ENCODE data around the gene UGT1A8. TPM values are rescaled to one million over a fixed set of nuclear protein-coding genes. Genes with fewer than 3 reads are reported as not detected.

UGT1A8 gene
- total RNA-seq, 2 experiments from 2014 or later: not detected

GRCh38 chr2:233679196-233679595, 61.8 kb downstream of the UGT1A8 start:
- Histone ChIP-seq H3K27ac (ENCODE audit: low read depth, low read length, poor library complexity, severe bottlenecking) (no peak overlapping the region), H3K4me1 (ENCODE audit: insufficient read depth, low read length, poor library complexity, severe bottlenecking) (peaks cover 3% of the 10 kb centered on the region), H2AFZ (ENCODE audit: low read length) (no peak overlapping the region), H3K36me3 (ENCODE audit: insufficient read depth, low read length) (no peaks in the 10 kb centered on the region), H3K79me2 (ENCODE audit: insufficient read depth, low read depth, low read length) (no peaks in the 10 kb centered on the region), H3K4me3 (ENCODE audit: low read depth, low read length, poor library complexity, severe bottlenecking) (no peak overlapping the region), H4K20me1 (ENCODE audit: insufficient read depth, low read length) (no peaks in the 10 kb centered on the region), H3K9me2 (ENCODE audit: insufficient read depth, low read length) (no peaks in the 10 kb centered on the region), H3K4me2 (ENCODE audit: low read length) (no peak overlapping the region), H3K9me3 (ENCODE audit: low read length) (no peaks in the 10 kb centered on the region)
- no TSS peak for BruUV-seq (replicated peaks)
- POLR2A ChIA-PET: no interaction called here
- TF ChIP-seq CTCF (conservative IDR thresholded peaks at IDR 0.05; ENCODE audit: low read length): no peak
- TF ChIP-seq EZH2phosphoT487 (IDR thresholded peaks at IDR 0.05; ENCODE audit: borderline replicate concordance, low read depth, low read length): no peak
- DNase-seq (ENCODE audit: low spot score): no peak
- intact Hi-C loops (cut with micrococcal nuclease; ENCODE audit: unreplicated experiment): no loop called here
- CTCF ChIA-PET (ENCODE audit: unreplicated experiment): no interaction called here

GRCh38 chr2:233680361-233681045, 63.1 kb downstream of the UGT1A8 start:
- ChIA-PET CTCF (ENCODE audit: unreplicated experiment) (no interaction called here), POLR2A (no interaction called here)
- H3K36me3 ChIP-seq (ENCODE audit: insufficient read depth, low read length): no peaks in the 10 kb centered on the region
- H3K4me2 ChIP-seq (ENCODE audit: low read length): no peak overlapping the region
- no peak overlapping the region for H2AFZ ChIP-seq (ENCODE audit: low read length)
- no peak overlapping the region for H3K4me3 ChIP-seq (ENCODE audit: low read depth, low read length, poor library complexity, severe bottlenecking)
- intact Hi-C loops (cut with micrococcal nuclease; ENCODE audit: unreplicated experiment): no loop called here
- no peak for DNase-seq (ENCODE audit: low spot score)
- H3K9me2 ChIP-seq (ENCODE audit: insufficient read depth, low read length): no peaks in the 10 kb centered on the region
- H3K9me3 ChIP-seq (ENCODE audit: low read length): no peaks in the 10 kb centered on the region
- no TSS peak for BruUV-seq (replicated peaks)
- no peaks in the 10 kb centered on the region for H3K79me2 ChIP-seq (ENCODE audit: insufficient read depth, low read depth, low read length)
- TF ChIP-seq EZH2phosphoT487 (IDR thresholded peaks at IDR 0.05; ENCODE audit: borderline replicate concordance, low read depth, low read length): no peak
- TF ChIP-seq CTCF (conservative IDR thresholded peaks at IDR 0.05; ENCODE audit: low read length): no peak
- H3K27ac ChIP-seq (ENCODE audit: low read depth, low read length, poor library complexity, severe bottlenecking): no peak overlapping the region
- H3K4me1 ChIP-seq (ENCODE audit: insufficient read depth, low read length, poor library complexity, severe bottlenecking): peaks cover 3% of the 10 kb centered on the region
- no peaks in the 10 kb centered on the region for H4K20me1 ChIP-seq (ENCODE audit: insufficient read depth, low read length)

GRCh38 chr2:233681521-233682099, 64.2 kb downstream of the UGT1A8 start, which contains the start of gene UGT1A7:
Gene UGT1A7, plus strand, starts transcription at chr2:233681901. Its CDS starts 37 bp downstream, at chr2:233681938.
- Histone ChIP-seq H4K20me1 (ENCODE audit: insufficient read depth, low read length) (no peaks in the 10 kb centered on the region), H3K4me1 (ENCODE audit: insufficient read depth, low read length, poor library complexity, severe bottlenecking) (peaks cover 3% of the 10 kb centered on the region), H3K9me3 (ENCODE audit: low read length) (no peaks in the 10 kb centered on the region), H3K79me2 (ENCODE audit: insufficient read depth, low read depth, low read length) (no peaks in the 10 kb centered on the region), H3K4me2 (ENCODE audit: low read length) (no peak within 1 kb of the TSS), H3K36me3 (ENCODE audit: insufficient read depth, low read length) (no peaks in the 10 kb centered on the region), H2AFZ (ENCODE audit: low read length) (no peak within 1 kb of the TSS), H3K4me3 (ENCODE audit: low read depth, low read length, poor library complexity, severe bottlenecking) (no peak within 1 kb of the TSS), H3K27ac (ENCODE audit: low read depth, low read length, poor library complexity, severe bottlenecking) (no peak within 1 kb of the TSS), H3K9me2 (ENCODE audit: insufficient read depth, low read length) (no peaks in the 10 kb centered on the region)
- TF ChIP-seq CTCF (conservative IDR thresholded peaks at IDR 0.05; ENCODE audit: low read length): no peak
- no peak for TF ChIP-seq EZH2phosphoT487 (IDR thresholded peaks at IDR 0.05; ENCODE audit: borderline replicate concordance, low read depth, low read length)
- intact Hi-C loops (cut with micrococcal nuclease; ENCODE audit: unreplicated experiment): no loop called here
- CTCF ChIA-PET (ENCODE audit: unreplicated experiment): no interaction called here
- POLR2A ChIA-PET: interaction anchor here (0.6 to 0.7 kb wide), 4 partner anchors 44 to 918 kb away, joined by 3 read pairs; no protein-coding TSS in a partner anchor
- BruUV-seq (replicated peaks): no TSS peak
- no peak for DNase-seq (ENCODE audit: low spot score)

Measured in OCI-LY7 (cell line).